NCI-H1694 (cell line): ENCODE data around the gene CACNA1H.
"Not testable (repeated sequence)": the region's sequence is repeated elsewhere in the genome, so short reads cannot be mapped to it uniquely, and the experiment has no call there.

Experiments used
- DNase-seq: peaks from one replicate; lab custom pipeline; 2025; lab: John Stamatoyannopoulos, UW

The CACNA1H gene

GRCh38 chr16:1255276-1256122 is 102.6 kb downstream of the CACNA1H start, which contains the start of gene TPSD1:
Gene TPSD1 (plus strand): TSS chr16:1256069. CDS start chr16:1256281, 212 bp downstream.
- not testable (repeated sequence) for DNase-seq

GRCh38 chr16:1256296-1256873 is 103.5 kb downstream of the CACNA1H start:
- DNase-seq: not testable (repeated sequence)

- no peak for DNase-seq
Measured at GRCh38 chr16:1256874-1257322, 104.0 kb downstream of the CACNA1H start.

- DNase-seq: no peak
Measured at GRCh38 chr16:1257561-1258224, 104.8 kb downstream of the CACNA1H start.

GRCh38 chr16:1258225-1258600 is 105.3 kb downstream of the CACNA1H start:
- no peak for DNase-seq

- DNase-seq: no peak
Measured at GRCh38 chr16:1258906-1259759, 106.2 kb downstream of the CACNA1H start.

GRCh38 chr16:1259760-1260068 is 106.8 kb downstream of the CACNA1H start:
- no peak for DNase-seq

- no peak for DNase-seq
Measured at GRCh38 chr16:1260101-1260680, 107.3 kb downstream of the CACNA1H start.

GRCh38 chr16:1261131-1261892 is 108.4 kb downstream of the CACNA1H start:
- no peak for DNase-seq

GRCh38 chr16:1262210-1262845 is 109.4 kb downstream of the CACNA1H start:
- DNase-seq: no peak

- no peak for DNase-seq
Measured at GRCh38 chr16:1262846-1263221, 109.9 kb downstream of the CACNA1H start.

- no peak for DNase-seq
Measured at GRCh38 chr16:1263591-1264344, 110.9 kb downstream of the CACNA1H start.

GRCh38 chr16:1264345-1265089 is 111.6 kb downstream of the CACNA1H start:
- DNase-seq: no peak

- no peak for DNase-seq
Measured at GRCh38 chr16:1265090-1265630, 112.3 kb downstream of the CACNA1H start.

- no peak for DNase-seq
Measured at GRCh38 chr16:1265826-1266225, 112.9 kb downstream of the CACNA1H start.

GRCh38 chr16:1269418-1269817 is 116.5 kb downstream of the CACNA1H start:
- DNase-seq: not testable (repeated sequence)

- DNase-seq: no peak
Measured at GRCh38 chr16:1271380-1271723, 118.4 kb downstream of the CACNA1H start.
